Small intestine (tissue), 7 donors: ENCODE results near the gene NT5C2. TPM values are rescaled to one million over a fixed set of nuclear protein-coding genes. Genes with fewer than 3 reads are reported as not detected.

Experiments used
- DNase-seq, 2 donors: peaks; one replicate each; pipeline versions ENCODE4 v3.0.0 to v3.0.0-alpha.2; 2013
- FAIRE-seq: peaks from 2 replicates; lab custom pipeline; 2012; peaks lifted over from hg19 to GRCh38; lab: Jason Lieb, UNC
- H3K27ac ChIP-seq, 3 donors: one replicate each; pipeline ENCODE4 v1.5.1; 2013; ENCODE audit warnings: low read length in 2 of 3, mild to moderate bottlenecking in 2 of 3, control low read depth in 1 of 3, inconsistent platforms in 1 of 3, low read depth in 1 of 3, moderate library complexity in 1 of 3
- H3K27me3 ChIP-seq, 3 donors: one replicate each; pipeline ENCODE4 v1.6.1; 2013; ENCODE audit warnings: low read length in 3 of 3, inconsistent platforms in 1 of 3; ENCODE audit not compliant: control insufficient read depth in 3 of 3, insufficient read depth in 3 of 3
- H3K36me3 ChIP-seq, 3 donors: one replicate each; pipeline ENCODE4 v1.6.1; 2013; ENCODE audit warnings: low read length in 3 of 3, inconsistent platforms in 1 of 3, low read depth in 1 of 3, mild to moderate bottlenecking in 1 of 3, moderate library complexity in 1 of 3; ENCODE audit not compliant: control insufficient read depth in 3 of 3, insufficient read depth in 2 of 3
- H3K4me1 ChIP-seq, 3 donors: one replicate each; pipeline ENCODE4 v1.6.1; 2013; ENCODE audit warnings: low read length in 2 of 3, inconsistent platforms in 1 of 3, low read depth in 1 of 3, mild to moderate bottlenecking in 1 of 3, moderate library complexity in 1 of 3; ENCODE audit not compliant: control insufficient read depth in 3 of 3, insufficient read depth in 2 of 3
- H3K4me3 ChIP-seq, 3 donors: one replicate each; pipeline ENCODE4 v1.5.1; 2013; ENCODE audit warnings: low read length in 3 of 3, control low read depth in 1 of 3, inconsistent platforms in 1 of 3, low read depth in 1 of 3, mild to moderate bottlenecking in 1 of 3, moderate library complexity in 1 of 3
- H3K9me3 ChIP-seq, 2 donors: one replicate each; pipeline ENCODE4 v1.6.1; 2013; ENCODE audit warnings: low read depth in 1 of 2, low read length in 1 of 2; ENCODE audit not compliant: control insufficient read depth in 2 of 2, insufficient read depth in 1 of 2
- WGBS, 3 donors: extraction: QIAGEN DNeasy Blood & Tissue Kit; methylation state at CpG; one replicate each; pipeline ENCODE4 v1.1.7; 2013; 5-methylcytosine and 5-hydroxymethylcytosine counted together
- polyA plus RNA-seq, 4 donors: library from polyadenylated mRNA; stranded (reverse) in 3 of 4; unstranded in 1 of 4; fragments of 200-250 nt in 3 of 4; fragments of 120-200 nt in 1 of 4; gene quantifications; one replicate each; pipeline versions ENCODE4 v1.2.1 to v1.2.3, GENCODE V29; 2013
- donor health status: healthy with polysubstance abuse.
- donor health status: control.
- donor health status: control.
- donor health status: Bipolar disorder and iron deficiency.
- donor health status: healthy.

Gene NT5C2
- polyA plus RNA-seq, 4 donors, result 15.7 to 61.3 (median 20.4) TPM

- H3K36me3 ChIP-seq, result peaks cover 0 to 5% (median 0%) of the 10 kb centered on the region in 3 donors
- FAIRE-seq (no peak), DNase-seq (no peak)
- H3K27ac ChIP-seq, result peak overlapping the region in 1 of 3 donors; percentile 8
- H3K27me3 ChIP-seq, result no peaks in the 10 kb centered on the region
- no peak overlapping the region for H3K4me3 ChIP-seq
- WGBS, 3 donors, result 76 to 86% (median 86%) methylated on average over 7 of the region's 7 CpGs
- H3K4me1 ChIP-seq, result peaks cover 0 to 5% (median 2%) of the 10 kb centered on the region in 3 donors
- H3K9me3 ChIP-seq, result no peaks in the 10 kb centered on the region
Observed at GRCh38 chr10:103123282-103124024, 69.6 kb downstream of the NT5C2 start.

DNA sequence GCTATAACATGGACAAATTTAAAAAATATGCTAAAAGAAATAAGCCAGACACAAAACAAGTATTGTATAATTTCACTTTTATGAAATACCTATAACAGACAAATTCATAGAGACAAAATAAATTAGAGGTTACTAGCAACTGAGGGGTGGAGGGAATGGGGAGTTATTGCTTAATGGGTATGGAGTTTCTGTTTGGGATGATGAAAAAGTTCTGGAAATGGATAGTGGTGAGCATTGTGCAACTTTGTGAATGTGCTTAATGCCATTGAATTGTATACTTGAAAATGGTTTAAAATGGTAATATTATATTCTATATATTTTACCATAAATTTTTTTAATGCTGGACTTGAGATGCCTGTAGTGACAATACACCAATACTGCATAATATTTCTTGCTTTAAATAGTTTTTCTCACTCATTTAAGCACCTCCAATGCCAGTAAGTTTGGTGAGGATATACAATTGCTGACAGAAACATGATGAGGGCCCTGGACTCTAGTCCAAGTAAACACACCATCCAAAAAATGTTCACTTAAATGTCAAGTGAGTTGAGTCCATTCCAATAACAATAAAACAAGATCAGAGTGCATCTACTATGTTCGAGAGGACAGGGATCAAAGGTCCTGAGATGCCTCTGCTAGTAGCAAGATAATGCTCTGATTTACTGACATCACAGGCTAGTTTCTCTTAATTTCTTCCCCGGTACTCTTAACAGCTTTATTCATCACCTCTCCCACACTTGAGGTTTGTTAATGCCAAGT lies 71.9 kb downstream of the NT5C2 start:
- 8 to 35% (median 24%) methylated on average over 2 of the region's 2 CpGs for WGBS, 3 donors

GRCh38 chr10:103120546-103120945 lies 72.5 kb downstream of the NT5C2 start:
- H3K27me3 ChIP-seq, result no peaks in the 10 kb centered on the region
- peaks cover 0 to 5% (median 2%) of the 10 kb centered on the region in 3 donors for H3K4me1 ChIP-seq
- FAIRE-seq, result no peak
- no peak overlapping the region for H3K27ac ChIP-seq
- WGBS, 3 donors, result 82 to 93% (median 86%) methylated on average over 2 of the region's 2 CpGs
- H3K4me3 ChIP-seq, result no peak overlapping the region
- H3K9me3 ChIP-seq, result no peaks in the 10 kb centered on the region
- H3K36me3 ChIP-seq, result peaks cover 0 to 7% (median 0%) of the 10 kb centered on the region in 3 donors
- DNase-seq, result no peak

More for the DNA sequence above, 71.9 kb downstream of the NT5C2 start:
- peaks cover 0 to 5% (median 2%) of the 10 kb centered on the region in 3 donors for H3K4me1 ChIP-seq
- FAIRE-seq (peak; percentile 26), DNase-seq (peak; percentile 56 to 80)
- no peak overlapping the region for H3K4me3 ChIP-seq
- H3K27me3 ChIP-seq, result no peaks in the 10 kb centered on the region
- no peaks in the 10 kb centered on the region for H3K9me3 ChIP-seq
- H3K27ac ChIP-seq, result peak overlapping the region in 1 of 3 donors; percentile 24
- peaks cover 0 to 7% (median 0%) of the 10 kb centered on the region in 3 donors for H3K36me3 ChIP-seq

- DNase-seq (no peak), FAIRE-seq (no peak)
- WGBS, 3 donors, result 96 to 98% (median 97%) methylated on average over 2 of the region's 2 CpGs
- Histone ChIP-seq H3K27ac (no peak overlapping the region), H3K9me3 (no peaks in the 10 kb centered on the region), H3K4me3 (no peak overlapping the region), H3K4me1 (peaks cover 0 to 5% (median 2%) of the 10 kb centered on the region in 3 donors), H3K36me3 (peaks cover 0 to 8% (median 0%) of the 10 kb centered on the region in 3 donors), H3K27me3 (no peaks in the 10 kb centered on the region)
Observed at GRCh38 chr10:103117247-103117646, 75.8 kb downstream of the NT5C2 start.

DNA sequence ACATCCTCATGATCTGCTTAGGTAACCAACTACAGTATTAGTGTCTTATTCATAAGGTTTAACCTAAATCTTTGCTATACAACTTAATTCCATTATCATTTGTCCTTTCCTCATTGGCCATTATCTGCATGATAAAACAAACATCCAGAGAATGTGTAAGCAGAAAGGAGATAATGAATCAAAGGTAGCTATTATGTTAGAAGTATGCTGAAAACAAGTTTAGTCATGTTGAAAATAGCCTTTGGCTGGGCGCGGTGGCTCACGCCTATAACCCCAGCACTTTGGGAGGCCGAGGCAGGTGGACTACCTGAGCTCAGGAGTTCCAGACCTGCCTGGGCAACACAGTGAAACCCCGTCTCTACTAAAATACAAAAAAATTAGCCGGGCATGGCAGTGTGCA lies 78.2 kb downstream of the NT5C2 start:
- 48 to 72% (median 61%) methylated on average over 6 of the region's 6 CpGs for WGBS, 3 donors
- Histone ChIP-seq H3K27ac (no peak overlapping the region), H3K4me1 (no peaks in the 10 kb centered on the region), H3K27me3 (no peaks in the 10 kb centered on the region), H3K9me3 (no peaks in the 10 kb centered on the region), H3K36me3 (peaks cover 0 to 11% (median 0%) of the 10 kb centered on the region in 3 donors), H3K4me3 (no peak overlapping the region)
- peak; percentile 4 to 27 for DNase-seq
- no peak for FAIRE-seq

DNA sequence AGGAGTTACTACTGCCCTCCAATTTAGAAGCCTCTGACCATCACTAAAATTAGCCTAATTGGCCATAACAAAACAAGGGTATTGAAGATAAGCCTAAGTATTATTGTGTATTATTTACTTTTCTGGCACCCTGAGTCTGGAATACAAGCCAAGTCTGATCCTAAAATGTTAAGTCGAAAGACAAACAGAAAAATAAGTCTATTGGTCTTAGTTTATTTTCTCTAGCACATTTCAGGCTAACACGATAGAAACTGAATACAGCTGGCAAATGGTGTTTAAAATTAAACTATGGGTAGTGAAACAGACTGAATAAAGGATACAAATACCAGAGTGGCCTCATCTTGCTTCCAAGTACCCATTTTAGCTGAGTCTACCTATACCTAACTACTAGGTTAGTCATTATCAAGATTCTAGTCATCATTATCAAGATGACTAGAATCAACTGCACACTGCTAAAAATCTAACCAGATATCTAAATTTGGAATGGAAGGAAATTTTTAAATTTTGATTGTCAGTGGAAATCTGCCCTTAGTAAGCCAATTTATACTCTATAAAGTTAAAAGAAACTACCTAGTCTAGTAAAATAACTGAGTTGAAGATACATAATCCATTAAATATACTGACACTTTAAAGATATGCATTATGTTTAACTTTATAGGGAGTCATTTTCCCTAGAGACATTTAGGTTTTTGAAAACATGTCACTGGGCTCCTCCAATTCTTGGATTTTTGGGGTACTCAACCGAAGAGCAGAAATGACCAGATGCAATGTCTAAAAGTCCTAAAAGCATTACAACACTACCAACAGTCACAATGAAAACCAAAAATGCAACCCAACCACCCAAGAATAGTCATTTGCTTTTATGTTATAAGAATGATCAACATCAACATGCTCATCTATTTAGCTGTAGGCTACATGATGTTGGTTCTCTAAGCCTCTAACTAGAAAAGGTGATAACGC lies 80.9 kb downstream of the NT5C2 start:
- Histone ChIP-seq H3K27ac (no peak overlapping the region), H3K9me3 (no peaks in the 10 kb centered on the region), H3K27me3 (no peaks in the 10 kb centered on the region), H3K36me3 (peaks cover 0 to 8% (median 0%) of the 10 kb centered on the region in 3 donors), H3K4me1 (no peaks in the 10 kb centered on the region), H3K4me3 (no peak overlapping the region)
- no peak for DNase-seq
- no peak for FAIRE-seq
- WGBS, 3 donors, result 77 to 91% (median 81%) methylated on average over 4 of the region's 4 CpGs

- no peak for DNase-seq
- 41 to 79% (median 64%) methylated on average over 2 of the region's 2 CpGs for WGBS, 3 donors
- Histone ChIP-seq H3K4me1 (no peaks in the 10 kb centered on the region), H3K27ac (peak overlapping the region in 1 of 3 donors; percentile 58), H3K4me3 (no peak overlapping the region), H3K9me3 (no peaks in the 10 kb centered on the region), H3K27me3 (no peaks in the 10 kb centered on the region), H3K36me3 (peaks cover 0 to 5% (median 0%) of the 10 kb centered on the region in 3 donors)
- FAIRE-seq, result no peak
Observed at GRCh38 chr10:103111031-103111917, 81.8 kb downstream of the NT5C2 start.
